ENCODE results near the gene ATP5MG.

The ATP5MG gene

DNA sequence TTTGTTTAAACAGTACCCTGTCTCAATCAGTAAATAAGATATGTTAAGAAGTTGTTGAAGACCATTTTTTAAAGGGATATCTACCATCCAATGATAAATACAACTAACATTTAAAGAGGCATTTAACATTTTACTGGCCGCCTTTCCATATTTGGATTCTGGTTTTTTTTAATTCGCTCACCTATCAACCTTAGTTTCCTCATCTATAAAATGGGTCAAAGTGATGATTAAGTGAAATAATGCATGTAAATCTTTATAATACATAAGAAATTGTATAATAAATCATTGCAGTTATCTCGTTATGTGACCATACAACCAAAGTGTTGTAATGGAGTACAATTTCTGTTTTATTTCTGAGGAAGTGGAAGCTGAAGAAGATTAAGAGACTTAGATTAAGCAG lies 17.7 kb upstream of the ATP5MG start:
- no peak for TF ChIP-seq GATA2 (IDR thresholded peaks at IDR 0.05; ENCODE audit: low read depth, low read length)
- no peak for TF ChIP-seq GATA3 (IDR thresholded peaks at IDR 0.05; ENCODE audit: low read depth, low read length)

DNA sequence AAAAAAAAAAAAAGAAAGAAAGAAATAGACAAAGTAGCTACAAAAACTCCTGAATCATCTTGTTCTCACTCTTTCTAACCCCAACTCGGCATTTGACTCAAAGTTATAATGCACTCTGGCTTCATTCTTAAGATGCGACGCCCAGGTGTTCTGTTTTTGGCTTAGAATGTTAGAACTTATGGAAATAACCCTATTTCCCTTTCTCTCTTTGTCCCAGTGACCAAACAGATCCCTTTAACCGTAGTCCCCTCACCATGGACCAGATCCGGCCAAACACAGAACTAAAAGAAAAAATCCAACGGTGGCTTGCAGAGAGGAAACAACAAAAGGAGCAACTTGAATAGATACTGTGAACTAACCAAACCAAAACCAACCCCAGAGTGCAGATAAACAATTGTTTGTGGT lies 5.3 kb upstream of the ATP5MG start:
- TF ChIP-seq GATA2 (IDR thresholded peaks at IDR 0.05; ENCODE audit: low read depth, low read length), result no peak
- no peak for TF ChIP-seq GATA3 (IDR thresholded peaks at IDR 0.05; ENCODE audit: low read depth, low read length)

- TF ChIP-seq GATA3 (IDR thresholded peaks at IDR 0.05; ENCODE audit: low read depth, low read length) (no peak), GATA2 (IDR thresholded peaks at IDR 0.05; ENCODE audit: low read depth, low read length) (no peak)
Observed at GRCh38 chr11:118397448-118397847, 4.0 kb upstream of the ATP5MG start.

DNA sequence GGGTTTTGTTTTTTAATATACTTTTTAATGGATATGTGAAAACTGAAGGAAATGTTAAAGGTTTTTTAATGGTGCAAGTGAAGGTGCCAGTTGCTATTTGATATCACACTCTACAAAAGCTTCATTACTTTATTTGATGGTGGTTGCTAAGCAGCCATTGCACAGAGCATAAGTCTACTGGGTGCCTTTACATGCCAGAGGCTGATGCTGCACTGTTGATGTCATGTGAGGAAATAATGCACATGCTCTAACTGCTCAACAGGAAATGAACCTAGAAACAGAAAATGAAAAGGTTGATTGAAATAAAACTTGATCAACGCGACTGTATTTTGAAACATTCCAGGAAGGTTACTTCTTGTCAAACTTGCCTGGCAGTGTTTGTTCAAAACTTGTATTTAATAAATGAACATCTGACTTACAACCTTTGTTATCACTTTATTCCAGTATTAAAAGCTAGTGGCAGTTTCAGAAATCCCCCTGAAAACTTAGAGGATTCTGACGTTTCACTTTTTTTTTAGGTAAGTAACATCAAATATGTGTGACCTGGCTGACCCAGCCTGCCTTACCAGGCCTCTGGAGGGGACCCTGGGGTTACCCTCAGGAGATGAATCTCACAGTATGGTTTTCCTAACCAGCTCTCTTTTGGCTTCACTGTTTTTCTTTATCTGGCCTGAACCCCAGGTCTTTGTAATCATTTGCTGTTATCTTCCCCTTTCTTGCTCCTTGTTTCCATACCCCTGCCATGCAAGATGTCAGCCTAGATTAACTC lies 2.4 kb upstream of the ATP5MG start:
- TF ChIP-seq GATA2 (IDR thresholded peaks at IDR 0.05; ENCODE audit: low read depth, low read length) (no peak), GATA3 (IDR thresholded peaks at IDR 0.05; ENCODE audit: low read depth, low read length) (no peak)

DNA sequence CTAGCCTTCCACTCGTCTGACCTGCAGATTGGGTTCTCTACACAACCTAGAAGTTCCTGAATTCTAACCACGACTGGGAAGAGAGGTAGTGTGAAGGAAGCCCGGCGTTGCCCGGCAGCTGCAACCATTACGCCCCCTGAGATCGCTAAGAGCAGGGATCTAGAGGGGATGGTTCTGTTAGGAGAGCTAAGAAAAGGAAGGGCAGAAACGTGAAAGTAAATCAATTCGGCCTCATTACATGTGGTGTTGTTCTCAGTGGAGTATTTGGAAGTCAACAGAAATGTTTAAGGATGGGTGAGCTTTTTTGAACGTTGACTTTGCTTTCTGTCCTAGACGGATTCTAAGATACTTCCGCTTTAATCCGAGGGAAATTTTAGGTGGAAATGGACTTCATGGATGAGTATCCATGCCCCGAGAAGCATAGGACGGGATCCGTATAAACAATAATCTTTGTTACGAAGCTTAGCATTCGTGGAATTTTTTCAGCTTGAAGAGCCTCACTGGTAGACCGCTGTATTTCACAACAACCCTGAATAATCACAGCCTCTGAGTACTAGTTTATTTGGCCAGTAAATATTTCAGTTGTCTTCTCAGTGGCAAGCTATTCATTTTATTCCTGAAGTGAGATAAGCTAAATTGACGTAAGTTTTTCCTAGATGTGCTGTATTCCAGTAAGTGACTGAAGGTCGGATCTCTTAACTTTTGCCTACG lies 629 bp downstream of the ATP5MG start:
- TF ChIP-seq GATA3 (IDR thresholded peaks at IDR 0.05; ENCODE audit: low read depth, low read length), result no peak
- TF ChIP-seq GATA2 (IDR thresholded peaks at IDR 0.05; ENCODE audit: low read depth, low read length), result no peak

DNA sequence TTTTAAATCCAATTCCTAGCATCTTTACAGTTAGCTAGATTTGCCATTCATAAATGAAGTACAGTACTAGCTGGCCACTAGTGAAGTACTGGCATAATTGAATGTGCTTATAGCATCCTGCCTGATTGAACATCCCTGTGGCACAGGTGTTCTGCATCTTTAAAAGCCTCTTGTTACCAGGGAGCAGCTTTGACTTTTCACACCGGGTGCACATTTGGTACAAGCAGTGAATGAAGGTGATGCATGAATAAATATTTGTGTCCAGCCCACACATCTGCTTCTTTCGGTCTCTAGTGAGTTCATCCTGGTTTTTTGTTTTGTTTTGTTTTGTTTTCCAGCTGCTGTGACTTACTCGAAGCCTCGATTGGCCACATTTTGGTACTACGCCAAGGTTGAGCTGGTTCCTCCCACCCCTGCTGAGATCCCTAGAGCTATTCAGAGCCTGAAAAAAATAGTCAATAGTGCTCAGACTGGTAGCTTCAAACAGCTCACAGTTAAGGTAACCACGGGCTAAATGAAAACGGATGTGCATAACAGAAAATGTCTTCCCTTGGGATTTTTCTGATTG lies 5.3 kb downstream of the ATP5MG start:
- TF ChIP-seq GATA3 (IDR thresholded peaks at IDR 0.05; ENCODE audit: low read depth, low read length) (no peak), GATA2 (IDR thresholded peaks at IDR 0.05; ENCODE audit: low read depth, low read length) (no peak)

GRCh38 chr11:118410055-118410745 lies 8.8 kb downstream of the ATP5MG start:
- TF ChIP-seq GATA2 (IDR thresholded peaks at IDR 0.05; ENCODE audit: low read depth, low read length) (no peak), GATA3 (IDR thresholded peaks at IDR 0.05; ENCODE audit: low read depth, low read length) (no peak)

- TF ChIP-seq GATA3 (IDR thresholded peaks at IDR 0.05; ENCODE audit: low read depth, low read length), result no peak
- no peak for TF ChIP-seq GATA2 (IDR thresholded peaks at IDR 0.05; ENCODE audit: low read depth, low read length)
Observed at GRCh38 chr11:118411530-118411929, 10.1 kb downstream of the ATP5MG start.

GRCh38 chr11:118412921-118413320 lies 11.5 kb downstream of the ATP5MG start:
- TF ChIP-seq GATA2 (IDR thresholded peaks at IDR 0.05; ENCODE audit: low read depth, low read length), result no peak

DNA sequence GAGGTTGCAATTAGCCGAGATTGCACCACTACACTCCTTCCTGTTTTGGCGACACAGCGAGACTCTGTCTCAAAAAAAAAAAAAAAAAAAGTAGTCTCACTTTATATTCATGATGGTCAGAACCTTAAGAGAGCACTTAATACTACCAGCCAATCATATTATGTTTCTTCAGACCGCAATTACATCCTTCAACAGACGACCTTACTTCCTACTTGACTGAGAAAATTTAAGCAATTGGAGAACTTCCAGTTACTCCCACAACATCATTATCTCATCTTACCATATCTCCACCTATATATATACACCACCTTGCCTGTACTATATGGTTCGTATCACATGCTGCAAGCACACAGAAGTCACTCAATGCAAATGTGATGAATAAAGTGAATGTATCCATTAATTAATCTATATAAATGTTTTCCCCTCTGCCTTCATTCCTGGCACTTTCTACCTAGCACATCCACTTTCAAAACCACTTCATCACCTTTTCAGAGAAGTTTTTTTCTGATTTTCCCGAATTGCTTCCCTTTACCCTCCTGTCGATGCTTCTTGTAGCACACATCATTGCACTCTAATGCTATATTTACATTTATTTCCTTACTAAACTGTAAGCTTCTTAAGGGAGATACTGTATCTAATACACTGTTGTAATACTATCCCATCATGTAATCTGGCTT lies 13.8 kb downstream of the ATP5MG start:
- TF ChIP-seq GATA2 (IDR thresholded peaks at IDR 0.05; ENCODE audit: low read depth, low read length) (no peak), GATA3 (IDR thresholded peaks at IDR 0.05; ENCODE audit: low read depth, low read length) (no peak)

GRCh38 chr11:118415739-118416068 lies 14.3 kb downstream of the ATP5MG start:
- TF ChIP-seq GATA2 (IDR thresholded peaks at IDR 0.05; ENCODE audit: low read depth, low read length), result peak; percentile 80
- TF ChIP-seq GATA3 (IDR thresholded peaks at IDR 0.05; ENCODE audit: low read depth, low read length), result 0 out of 2 replicates have a peak, but pooled peaks have one; percentile 22

DNA sequence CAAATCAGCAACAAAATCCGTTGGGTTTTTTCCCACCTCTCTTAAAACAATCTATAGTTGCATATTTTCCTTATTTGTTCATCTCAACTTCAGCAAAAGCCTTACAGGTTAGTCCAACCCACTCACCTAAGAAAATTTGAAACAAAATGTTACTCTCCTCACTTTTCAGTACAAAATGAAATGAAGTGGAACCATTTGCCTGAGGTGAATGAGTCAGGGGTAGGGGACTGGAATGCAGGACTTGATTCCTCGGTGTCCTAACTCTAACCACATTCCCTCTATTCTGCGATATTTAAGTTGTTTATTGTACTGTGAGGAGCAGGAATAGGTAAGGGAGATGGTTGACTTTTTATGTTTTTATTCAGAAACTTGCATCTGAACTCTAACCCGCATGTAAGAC lies 16.4 kb downstream of the ATP5MG start:
- TF ChIP-seq GATA3 (IDR thresholded peaks at IDR 0.05; ENCODE audit: low read depth, low read length) (no peak), GATA2 (IDR thresholded peaks at IDR 0.05; ENCODE audit: low read depth, low read length) (no peak)

- TF ChIP-seq GATA3 (IDR thresholded peaks at IDR 0.05; ENCODE audit: low read depth, low read length) (no peak), GATA2 (IDR thresholded peaks at IDR 0.05; ENCODE audit: low read depth, low read length) (no peak)
Observed at GRCh38 chr11:118418766-118419165, 17.4 kb downstream of the ATP5MG start.

GRCh38 chr11:118427707-118428106 lies 26.3 kb downstream of the ATP5MG start:
- TF ChIP-seq GATA2 (IDR thresholded peaks at IDR 0.05; ENCODE audit: low read depth, low read length), result no peak
- no peak for TF ChIP-seq GATA3 (IDR thresholded peaks at IDR 0.05; ENCODE audit: low read depth, low read length)

Data from SH-SY5Y (cell line).